HL-60/S4 treated with retinoic acid at 250 ng/mL for 4 days and 3 days (cell line): ENCODE results near the gene LYPD6B.

Experiments
- in situ Hi-C: fragments of 300-500 bp; cut with MboI; formaldehyde crosslinking; loops from 2 replicates; pipeline ENCODE4 v1.7.0; 2022; ENCODE audit warnings: low sequenced_read_pairs

LYPD6B gene

GRCh38 chr2:149100739-149101699 is 62.5 kb downstream of the LYPD6B start:
- in situ Hi-C loops: no loop called here

GRCh38 chr2:149101818-149102217 is 63.3 kb downstream of the LYPD6B start:
- in situ Hi-C loops: no loop called here

GRCh38 chr2:149103081-149103620 is 64.7 kb downstream of the LYPD6B start:
- in situ Hi-C loops: no loop called here

DNA sequence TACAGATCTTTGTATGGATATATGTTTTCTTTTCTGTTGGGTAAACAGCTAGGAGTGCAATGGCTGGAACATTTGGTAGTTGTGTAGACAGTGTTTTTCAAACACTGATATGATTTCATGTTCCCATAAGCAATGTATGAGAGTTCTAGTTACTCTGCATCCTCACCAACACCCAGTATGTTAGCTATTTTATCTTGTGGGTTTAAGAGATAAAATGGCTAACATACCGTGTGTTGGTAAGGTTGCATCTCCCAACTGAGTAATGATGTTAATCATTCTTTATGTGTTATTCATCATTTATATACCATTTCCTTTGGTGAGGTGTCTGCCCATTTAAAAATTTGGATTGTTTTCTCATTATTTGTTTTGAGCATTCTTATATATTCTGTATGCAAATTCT is 65.7 kb downstream of the LYPD6B start:
- in situ Hi-C loops: no loop called here

DNA sequence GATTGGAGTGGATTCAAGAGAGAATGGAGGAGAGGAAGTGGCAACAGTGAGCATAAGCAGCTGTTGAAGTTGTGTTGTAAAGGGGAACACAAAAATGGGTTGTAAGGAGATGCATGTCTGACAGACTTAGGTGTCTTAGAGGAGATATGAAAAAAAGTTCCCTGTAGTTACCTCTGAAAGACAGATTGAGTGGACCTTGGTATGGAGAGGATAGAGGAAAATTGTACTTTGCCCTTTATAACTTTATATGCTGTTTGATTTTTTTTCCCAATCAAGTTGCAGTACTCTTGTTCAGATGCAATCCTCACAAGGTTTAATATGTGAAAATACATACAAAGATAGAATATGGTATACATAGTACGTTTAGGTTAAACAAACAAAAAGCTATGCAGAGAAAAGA is 73.6 kb downstream of the LYPD6B start:
- in situ Hi-C loops: no loop called here

DNA sequence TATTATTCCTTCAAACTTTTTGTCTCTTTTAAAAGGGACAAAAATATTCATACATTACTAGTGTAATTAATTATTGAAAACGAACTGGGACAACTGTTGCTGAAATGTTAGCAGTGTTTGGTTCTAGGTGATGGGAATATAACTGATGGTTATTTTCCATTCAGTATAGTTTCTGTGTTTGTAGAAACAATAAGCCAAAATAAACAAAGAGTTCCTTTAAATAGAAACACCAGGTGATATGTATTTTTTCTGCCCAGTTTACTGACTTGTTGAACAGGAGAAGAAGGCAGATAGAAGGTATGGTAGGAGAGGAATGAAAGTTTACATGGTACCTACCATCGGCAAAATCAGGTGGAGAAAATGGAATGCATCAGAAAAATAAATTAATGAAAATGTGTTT is 74.2 kb downstream of the LYPD6B start:
- in situ Hi-C loops: no loop called here

GRCh38 chr2:149115781-149116180 is 77.3 kb downstream of the LYPD6B start:
- in situ Hi-C loops: no loop called here

- in situ Hi-C loops: no loop called here
Observed at GRCh38 chr2:149119368-149119767, 80.9 kb downstream of the LYPD6B start.

GRCh38 chr2:149122516-149122915 is 84.0 kb downstream of the LYPD6B start:
- in situ Hi-C loops: no loop called here

DNA sequence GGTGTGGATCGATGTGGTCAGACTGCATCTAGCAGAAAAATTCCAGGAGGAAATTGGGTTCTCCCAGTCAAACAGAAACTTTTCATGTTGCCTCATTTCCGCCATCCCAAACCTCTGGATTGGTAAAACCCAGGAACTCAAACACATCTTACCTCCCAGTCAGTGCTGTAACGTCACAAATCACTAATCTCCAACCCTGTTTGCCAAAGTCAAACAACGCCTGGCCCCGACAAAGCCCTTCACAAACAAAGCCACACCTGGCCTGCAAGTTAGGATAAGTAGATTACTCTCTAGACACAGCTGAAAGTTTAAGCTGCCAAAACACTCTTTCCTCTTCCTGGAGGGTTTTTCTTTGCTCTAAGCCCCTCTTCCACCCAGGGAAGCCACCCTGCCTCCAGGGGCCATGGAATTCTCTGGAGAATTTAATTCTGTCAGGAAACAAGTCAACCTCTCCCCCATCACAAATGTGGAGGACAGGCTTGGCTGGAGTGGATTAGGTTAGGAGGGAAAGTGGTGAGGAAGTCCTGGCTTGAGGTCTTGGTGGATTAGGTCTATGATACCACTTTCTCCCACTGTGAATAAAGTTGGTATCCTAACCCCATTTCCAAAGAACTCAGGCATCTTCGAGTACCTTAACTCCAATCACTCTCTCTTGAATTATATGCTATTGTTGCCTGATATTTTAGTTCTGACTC is 86.7 kb downstream of the LYPD6B start:
- in situ Hi-C loops: no loop called here

GRCh38 chr2:149129433-149129832 is 90.9 kb downstream of the LYPD6B start:
- in situ Hi-C loops: no loop called here

- in situ Hi-C loops: no loop called here
Observed at GRCh38 chr2:149132339-149132738, 93.8 kb downstream of the LYPD6B start.

DNA sequence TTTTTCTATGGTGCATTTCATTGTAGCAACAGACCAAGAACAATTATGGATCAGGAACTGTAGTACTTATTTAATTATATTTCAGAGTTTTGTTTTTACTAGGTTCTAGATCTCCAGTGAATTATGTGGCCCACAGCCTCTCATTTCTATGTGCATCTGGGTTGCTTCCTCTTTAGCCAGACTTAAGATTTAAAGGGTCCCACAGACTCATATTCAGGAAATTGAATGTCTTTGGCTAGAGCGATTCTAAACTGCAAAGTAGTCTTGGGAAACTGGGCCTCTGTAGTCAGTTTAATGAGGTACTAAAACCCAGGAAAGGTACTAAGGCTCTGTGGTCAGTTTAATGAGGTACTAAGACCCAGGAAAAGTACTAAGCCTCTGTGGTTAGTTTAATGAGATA is 94.4 kb downstream of the LYPD6B start:
- in situ Hi-C loops: no loop called here

DNA sequence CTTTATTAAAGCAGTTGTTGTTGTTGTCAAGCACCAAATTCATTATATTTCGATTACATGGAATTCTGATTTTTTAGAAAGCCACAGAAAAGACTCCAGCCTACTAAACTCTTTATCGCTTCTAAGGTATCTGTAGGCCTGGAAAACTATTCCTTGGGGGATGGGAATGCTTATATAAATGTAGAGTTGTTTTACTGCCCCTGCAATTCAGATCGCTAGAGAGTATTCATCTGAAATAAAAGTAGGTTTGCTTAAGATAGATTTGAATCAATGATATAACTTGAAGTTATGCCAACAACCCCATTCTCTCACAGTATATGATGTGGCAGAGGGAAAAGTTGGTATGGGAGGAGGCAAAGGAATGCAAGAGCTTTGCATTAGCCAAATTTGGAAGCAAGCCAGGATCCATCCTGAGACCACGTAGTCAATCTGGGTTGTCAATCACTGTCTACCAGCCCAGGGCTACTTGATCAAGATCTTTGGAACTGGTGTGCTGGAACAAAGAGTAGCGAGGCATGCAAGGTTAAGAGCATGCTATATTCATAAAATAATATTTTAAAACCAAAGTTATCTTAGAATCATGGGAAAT is 95.9 kb downstream of the LYPD6B start:
- in situ Hi-C loops: no loop called here

DNA sequence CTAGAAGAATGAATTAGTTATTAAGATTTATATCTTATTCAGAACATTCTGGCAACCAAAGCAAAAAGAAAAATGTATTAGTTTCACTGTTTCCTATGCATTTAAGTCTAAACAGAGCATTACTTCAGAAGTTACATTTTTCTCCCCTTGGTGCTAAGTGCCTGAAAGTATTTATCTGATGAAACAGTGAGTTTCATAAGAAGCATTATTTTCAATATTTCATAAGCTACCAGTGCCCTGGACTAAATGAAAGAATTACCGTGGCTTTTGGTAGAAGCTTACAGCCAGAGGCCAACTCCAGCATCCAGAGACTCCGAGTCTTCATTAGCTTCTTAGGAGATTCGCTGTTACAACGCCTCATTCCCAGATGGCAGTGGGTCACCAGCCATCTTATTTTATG is 97.6 kb downstream of the LYPD6B start:
- in situ Hi-C loops: no loop called here

DNA sequence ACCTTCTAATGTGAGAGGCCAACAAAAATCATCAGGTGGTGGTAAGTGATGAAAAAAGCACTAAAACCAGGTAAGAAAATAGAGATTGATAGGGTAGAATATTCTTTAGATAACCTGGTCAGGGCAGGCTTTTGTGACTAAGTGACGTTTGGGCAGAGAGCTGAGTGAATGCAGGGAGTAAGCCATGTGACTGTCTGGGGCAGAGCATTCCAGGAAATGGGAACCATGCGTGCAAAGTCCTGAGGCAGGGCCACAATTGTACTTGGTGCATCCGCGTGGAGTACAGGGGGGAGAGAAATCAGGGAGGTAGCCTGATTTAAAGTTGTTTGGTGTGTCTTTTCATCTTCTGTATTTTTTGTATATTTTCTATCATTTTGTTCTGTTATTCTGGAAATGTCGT is 102.5 kb downstream of the LYPD6B start:
- in situ Hi-C loops: no loop called here

DNA sequence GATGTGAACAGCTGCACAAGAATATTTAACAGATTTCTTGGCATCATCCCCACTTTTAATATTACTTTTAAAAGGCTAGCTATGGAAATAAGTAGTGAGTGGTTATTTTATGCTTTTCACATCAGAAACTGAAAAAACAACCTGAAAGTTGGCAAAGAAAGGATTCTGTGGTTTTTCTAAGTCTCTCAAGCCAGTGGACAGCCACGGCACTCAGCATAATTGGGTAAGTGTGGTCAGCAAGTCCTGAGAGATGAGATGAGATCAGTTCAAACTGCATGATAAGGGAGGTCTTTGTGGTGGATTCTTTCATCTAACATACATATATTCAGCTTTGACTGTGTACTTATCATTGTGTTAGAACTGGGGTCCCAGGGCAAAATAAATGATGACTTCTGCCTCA is 105.2 kb downstream of the LYPD6B start:
- in situ Hi-C loops: no loop called here

DNA sequence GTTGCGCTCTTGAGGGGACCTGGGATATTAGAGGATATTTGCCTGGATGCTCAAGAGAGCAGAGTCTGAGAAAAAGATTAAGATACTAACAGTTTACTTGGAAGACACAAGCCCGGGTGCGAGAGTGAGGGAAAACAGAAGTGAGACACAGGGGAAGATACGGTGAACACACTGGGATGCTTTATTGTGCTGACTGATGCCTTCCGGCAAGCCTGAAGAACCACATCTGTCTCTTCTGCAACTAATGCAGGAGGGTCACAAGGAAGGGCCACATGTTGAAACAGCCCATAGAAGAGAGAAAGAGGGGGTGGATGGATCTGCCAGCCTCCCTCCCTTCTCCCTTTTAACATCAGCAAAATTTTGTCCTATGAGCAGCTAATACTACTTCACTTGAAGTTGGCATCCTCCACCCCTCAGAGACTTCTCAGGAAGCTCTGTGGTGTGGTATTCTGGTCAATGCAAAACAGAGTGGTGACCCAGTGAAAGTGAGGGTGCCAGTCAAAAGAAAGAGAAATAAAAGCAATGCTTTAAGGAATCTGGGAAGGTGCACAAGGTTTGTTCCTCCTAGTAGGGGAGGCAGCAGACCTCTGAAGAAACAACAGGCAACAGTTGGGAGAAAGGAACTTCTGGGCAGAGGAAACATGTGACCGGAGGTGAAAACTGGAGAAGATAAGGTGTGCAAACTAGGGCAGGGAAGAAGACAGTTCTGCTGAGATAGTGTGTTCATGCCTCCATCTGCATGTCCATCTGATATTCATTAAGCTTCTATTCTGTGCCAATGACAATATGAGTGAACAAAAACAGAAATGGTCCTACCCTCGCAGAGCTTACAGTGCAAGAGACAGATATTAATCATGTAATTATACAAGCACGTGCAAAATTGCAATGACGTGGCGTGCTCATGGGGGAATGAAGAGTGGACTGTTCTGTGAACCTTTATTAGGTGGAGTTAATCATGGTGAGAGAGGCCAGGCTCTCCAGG is 107.1 kb downstream of the LYPD6B start:
- in situ Hi-C loops: no loop called here

DNA sequence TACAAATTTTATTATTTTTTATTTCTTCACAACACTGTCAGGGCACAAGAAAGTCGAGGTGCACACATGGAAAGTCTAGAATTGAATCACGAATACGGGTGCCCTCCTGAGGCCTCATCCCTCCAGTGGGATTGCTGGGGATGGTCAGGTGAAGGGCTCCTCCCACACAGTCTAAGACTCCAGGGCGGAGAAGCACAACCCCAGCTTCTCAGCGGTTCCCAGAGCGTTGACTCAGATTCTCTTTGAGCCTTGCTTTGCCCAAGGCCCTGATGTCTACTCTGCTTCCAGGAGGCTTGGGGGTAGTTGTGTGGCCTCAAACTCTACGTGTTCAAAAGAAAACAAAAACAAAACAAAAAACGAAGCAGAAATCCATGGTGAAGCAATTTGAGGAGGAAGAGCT is 108.4 kb downstream of the LYPD6B start:
- in situ Hi-C loops: no loop called here
